ENCODE results near the gene AKT3.

AKT3 gene

GRCh38 chr1:243718022-243718421 lies 132.0 kb downstream of the AKT3 start:
- no peak for DNase-seq
- Histone ChIP-seq H3K4me3 (ENCODE audit: insufficient read depth, low read depth, low read length, poor library complexity, severe bottlenecking) (no peak overlapping the region), H3K4me1 (ENCODE audit: control insufficient read depth, insufficient read depth, low read length, poor library complexity, severe bottlenecking) (no peaks in the 10 kb centered on the region), H3K36me3 (ENCODE audit: control insufficient read depth, insufficient read depth, low read length) (no peaks in the 10 kb centered on the region), H3K9me3 (ENCODE audit: control insufficient read depth, low read length) (no peaks in the 10 kb centered on the region), H3K27ac (ENCODE audit: insufficient read depth, low read length, poor library complexity, severe bottlenecking) (no peak overlapping the region), H3K27me3 (replicated peaks; ENCODE audit: control insufficient read depth, insufficient read depth, low read length, poor library complexity, severe bottlenecking) (no peaks in the 10 kb centered on the region)

- Histone ChIP-seq H3K9me3 (ENCODE audit: control insufficient read depth, low read length) (no peaks in the 10 kb centered on the region), H3K27me3 (replicated peaks; ENCODE audit: control insufficient read depth, insufficient read depth, low read length, poor library complexity, severe bottlenecking) (no peaks in the 10 kb centered on the region), H3K4me3 (ENCODE audit: insufficient read depth, low read depth, low read length, poor library complexity, severe bottlenecking) (no peak overlapping the region), H3K27ac (ENCODE audit: insufficient read depth, low read length, poor library complexity, severe bottlenecking) (no peak overlapping the region), H3K36me3 (ENCODE audit: control insufficient read depth, insufficient read depth, low read length) (no peaks in the 10 kb centered on the region), H3K4me1 (ENCODE audit: control insufficient read depth, insufficient read depth, low read length, poor library complexity, severe bottlenecking) (no peaks in the 10 kb centered on the region)
- no peak for DNase-seq
Observed at GRCh38 chr1:243716906-243717305, 133.1 kb downstream of the AKT3 start.

DNA sequence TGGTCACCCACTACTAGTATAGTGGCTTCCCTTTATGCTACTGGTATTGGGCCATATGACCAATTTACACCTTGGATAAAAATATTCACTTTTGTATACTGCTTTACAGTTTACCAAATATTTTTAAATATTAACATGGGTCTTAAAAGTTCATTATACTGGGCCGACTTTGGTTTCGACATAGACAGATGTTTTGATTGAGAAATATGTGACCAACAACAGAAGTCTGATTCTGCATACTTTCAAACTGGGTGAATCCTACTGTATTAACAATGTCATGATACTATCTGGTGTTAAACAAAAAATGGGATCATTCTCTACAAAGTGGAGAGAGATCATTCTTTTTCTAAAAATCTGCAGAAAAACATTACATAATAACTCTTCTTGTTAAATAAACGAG lies 134.8 kb downstream of the AKT3 start:
- Histone ChIP-seq H3K27ac (ENCODE audit: insufficient read depth, low read length, poor library complexity, severe bottlenecking) (no peak overlapping the region), H3K27me3 (replicated peaks; ENCODE audit: control insufficient read depth, insufficient read depth, low read length, poor library complexity, severe bottlenecking) (no peaks in the 10 kb centered on the region), H3K36me3 (ENCODE audit: control insufficient read depth, insufficient read depth, low read length) (no peaks in the 10 kb centered on the region), H3K4me3 (ENCODE audit: insufficient read depth, low read depth, low read length, poor library complexity, severe bottlenecking) (no peak overlapping the region), H3K4me1 (ENCODE audit: control insufficient read depth, insufficient read depth, low read length, poor library complexity, severe bottlenecking) (no peaks in the 10 kb centered on the region), H3K9me3 (ENCODE audit: control insufficient read depth, low read length) (no peaks in the 10 kb centered on the region)
- no peak for DNase-seq

- Histone ChIP-seq H3K27me3 (replicated peaks; ENCODE audit: control insufficient read depth, insufficient read depth, low read length, poor library complexity, severe bottlenecking) (no peaks in the 10 kb centered on the region), H3K4me1 (ENCODE audit: control insufficient read depth, insufficient read depth, low read length, poor library complexity, severe bottlenecking) (no peaks in the 10 kb centered on the region), H3K9me3 (ENCODE audit: control insufficient read depth, low read length) (no peaks in the 10 kb centered on the region), H3K36me3 (ENCODE audit: control insufficient read depth, insufficient read depth, low read length) (no peaks in the 10 kb centered on the region), H3K27ac (ENCODE audit: insufficient read depth, low read length, poor library complexity, severe bottlenecking) (no peak overlapping the region), H3K4me3 (ENCODE audit: insufficient read depth, low read depth, low read length, poor library complexity, severe bottlenecking) (no peak overlapping the region)
- DNase-seq, result no peak
Observed at GRCh38 chr1:243713470-243714186, 136.4 kb downstream of the AKT3 start.

DNA sequence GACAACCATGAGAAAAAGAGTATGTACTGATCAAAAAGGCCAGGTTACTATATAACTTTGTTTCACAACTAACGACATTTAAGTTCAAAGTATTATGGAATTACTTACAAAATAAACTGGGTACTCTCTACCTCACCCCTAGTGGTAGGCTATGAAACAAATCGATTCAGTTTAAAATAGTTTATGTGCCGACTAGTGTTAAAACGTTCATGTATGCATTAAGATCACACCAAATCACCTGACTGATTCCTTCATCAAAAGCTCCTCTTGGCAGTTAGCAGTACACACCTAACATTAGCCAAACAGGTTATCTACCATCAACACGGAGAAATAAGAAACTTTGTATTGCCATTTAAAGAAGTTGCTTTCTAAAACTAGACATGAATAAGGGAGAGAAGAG lies 137.1 kb downstream of the AKT3 start:
- no peak overlapping the region for H3K27ac ChIP-seq (ENCODE audit: insufficient read depth, low read length, poor library complexity, severe bottlenecking)
- no peak for DNase-seq

DNA sequence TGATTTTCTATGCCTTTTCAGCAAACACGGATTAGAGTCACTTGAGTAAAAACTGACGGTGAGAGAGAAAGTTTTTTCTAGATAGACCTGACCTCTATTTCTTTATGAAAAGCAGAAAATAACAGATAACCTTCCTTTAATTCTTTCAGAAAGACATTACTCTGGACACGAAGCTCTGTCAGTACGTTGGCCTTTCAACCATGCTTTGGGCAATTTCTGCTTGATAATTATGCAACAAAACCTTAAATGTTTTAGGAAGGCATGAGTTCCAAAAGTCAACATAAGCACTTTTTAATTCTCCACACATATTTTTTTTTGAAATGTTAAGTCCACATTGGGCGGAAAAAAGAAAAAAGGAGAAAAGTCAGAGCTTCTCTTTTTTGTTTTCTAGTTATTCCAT lies 137.8 kb downstream of the AKT3 start:
- Histone ChIP-seq H3K27ac (ENCODE audit: insufficient read depth, low read length, poor library complexity, severe bottlenecking) (no peak overlapping the region), H3K9me3 (ENCODE audit: control insufficient read depth, low read length) (no peaks in the 10 kb centered on the region), H3K36me3 (ENCODE audit: control insufficient read depth, insufficient read depth, low read length) (no peaks in the 10 kb centered on the region)

More for the DNA sequence above, 137.1 kb downstream of the AKT3 start:
- H3K4me3 ChIP-seq (ENCODE audit: insufficient read depth, low read depth, low read length, poor library complexity, severe bottlenecking), result no peak overlapping the region
- no peaks in the 10 kb centered on the region for H3K27me3 ChIP-seq (replicated peaks; ENCODE audit: control insufficient read depth, insufficient read depth, low read length, poor library complexity, severe bottlenecking)
- H3K9me3 ChIP-seq (ENCODE audit: control insufficient read depth, low read length), result no peaks in the 10 kb centered on the region
- no peaks in the 10 kb centered on the region for H3K36me3 ChIP-seq (ENCODE audit: control insufficient read depth, insufficient read depth, low read length)
- no peaks in the 10 kb centered on the region for H3K4me1 ChIP-seq (ENCODE audit: control insufficient read depth, insufficient read depth, low read length, poor library complexity, severe bottlenecking)

DNA sequence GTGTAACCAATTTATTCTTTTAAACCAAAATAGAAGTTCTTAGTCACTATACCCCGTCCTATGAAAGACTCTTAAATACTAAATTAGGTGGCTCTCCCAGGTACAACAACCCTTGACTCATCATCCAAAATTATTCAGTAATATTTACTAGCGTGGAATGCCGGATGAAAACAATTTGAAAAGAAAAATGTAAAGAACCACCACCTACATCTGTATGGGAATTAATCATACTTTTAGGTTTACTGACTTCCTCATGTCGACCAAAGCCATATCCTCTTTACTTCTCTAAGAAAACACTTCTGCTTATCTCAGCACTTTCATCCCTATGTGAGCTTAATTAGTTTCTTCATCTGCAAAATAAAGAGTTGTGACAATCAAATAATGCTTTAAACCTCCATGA lies 139.6 kb downstream of the AKT3 start:
- Histone ChIP-seq H3K4me3 (ENCODE audit: insufficient read depth, low read depth, low read length, poor library complexity, severe bottlenecking) (no peak overlapping the region), H3K27me3 (replicated peaks; ENCODE audit: control insufficient read depth, insufficient read depth, low read length, poor library complexity, severe bottlenecking) (no peaks in the 10 kb centered on the region), H3K4me1 (ENCODE audit: control insufficient read depth, insufficient read depth, low read length, poor library complexity, severe bottlenecking) (no peaks in the 10 kb centered on the region), H3K9me3 (ENCODE audit: control insufficient read depth, low read length) (no peaks in the 10 kb centered on the region), H3K36me3 (ENCODE audit: control insufficient read depth, insufficient read depth, low read length) (no peaks in the 10 kb centered on the region), H3K27ac (ENCODE audit: insufficient read depth, low read length, poor library complexity, severe bottlenecking) (no peak overlapping the region)
- no peak for DNase-seq

More for the DNA sequence above, 137.8 kb downstream of the AKT3 start:
- no peaks in the 10 kb centered on the region for H3K4me1 ChIP-seq (ENCODE audit: control insufficient read depth, insufficient read depth, low read length, poor library complexity, severe bottlenecking)
- DNase-seq, result no peak
- H3K4me3 ChIP-seq (ENCODE audit: insufficient read depth, low read depth, low read length, poor library complexity, severe bottlenecking), result no peak overlapping the region
- H3K27me3 ChIP-seq (replicated peaks; ENCODE audit: control insufficient read depth, insufficient read depth, low read length, poor library complexity, severe bottlenecking), result no peaks in the 10 kb centered on the region

- no peaks in the 10 kb centered on the region for H3K9me3 ChIP-seq (ENCODE audit: control insufficient read depth, low read length)
- no peaks in the 10 kb centered on the region for H3K4me1 ChIP-seq (ENCODE audit: control insufficient read depth, insufficient read depth, low read length, poor library complexity, severe bottlenecking)
- H3K27me3 ChIP-seq (replicated peaks; ENCODE audit: control insufficient read depth, insufficient read depth, low read length, poor library complexity, severe bottlenecking), result no peaks in the 10 kb centered on the region
- no peak for DNase-seq
- no peak overlapping the region for H3K27ac ChIP-seq (ENCODE audit: insufficient read depth, low read length, poor library complexity, severe bottlenecking)
- H3K4me3 ChIP-seq (ENCODE audit: insufficient read depth, low read depth, low read length, poor library complexity, severe bottlenecking), result no peak overlapping the region
- H3K36me3 ChIP-seq (ENCODE audit: control insufficient read depth, insufficient read depth, low read length), result no peaks in the 10 kb centered on the region
Observed at GRCh38 chr1:243708210-243708609, 141.8 kb downstream of the AKT3 start.

DNA sequence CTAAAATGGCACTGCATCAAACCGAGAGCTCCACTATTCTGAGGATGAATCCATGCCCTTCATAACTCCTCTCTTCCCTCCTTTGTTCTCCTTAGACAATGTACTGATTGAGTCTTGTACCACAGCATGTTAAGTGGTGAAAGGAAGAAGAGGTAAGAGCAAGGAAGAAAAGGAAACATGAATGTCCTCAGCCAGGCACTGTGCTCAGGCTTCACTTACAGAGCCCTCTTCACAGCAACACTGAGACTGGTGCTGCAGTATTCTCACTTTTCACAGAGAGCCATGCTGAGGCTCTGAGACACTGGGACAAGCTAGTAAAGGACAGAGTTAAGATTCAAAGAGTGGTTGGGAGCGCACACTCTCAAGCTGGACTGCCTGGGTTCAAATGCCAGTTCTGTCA lies 143.5 kb downstream of the AKT3 start:
- Histone ChIP-seq H3K9me3 (ENCODE audit: control insufficient read depth, low read length) (no peaks in the 10 kb centered on the region), H3K4me3 (ENCODE audit: insufficient read depth, low read depth, low read length, poor library complexity, severe bottlenecking) (no peak overlapping the region), H3K36me3 (ENCODE audit: control insufficient read depth, insufficient read depth, low read length) (no peaks in the 10 kb centered on the region), H3K27ac (ENCODE audit: insufficient read depth, low read length, poor library complexity, severe bottlenecking) (no peak overlapping the region), H3K27me3 (replicated peaks; ENCODE audit: control insufficient read depth, insufficient read depth, low read length, poor library complexity, severe bottlenecking) (no peaks in the 10 kb centered on the region), H3K4me1 (ENCODE audit: control insufficient read depth, insufficient read depth, low read length, poor library complexity, severe bottlenecking) (no peaks in the 10 kb centered on the region)
- DNase-seq, result no peak

DNA sequence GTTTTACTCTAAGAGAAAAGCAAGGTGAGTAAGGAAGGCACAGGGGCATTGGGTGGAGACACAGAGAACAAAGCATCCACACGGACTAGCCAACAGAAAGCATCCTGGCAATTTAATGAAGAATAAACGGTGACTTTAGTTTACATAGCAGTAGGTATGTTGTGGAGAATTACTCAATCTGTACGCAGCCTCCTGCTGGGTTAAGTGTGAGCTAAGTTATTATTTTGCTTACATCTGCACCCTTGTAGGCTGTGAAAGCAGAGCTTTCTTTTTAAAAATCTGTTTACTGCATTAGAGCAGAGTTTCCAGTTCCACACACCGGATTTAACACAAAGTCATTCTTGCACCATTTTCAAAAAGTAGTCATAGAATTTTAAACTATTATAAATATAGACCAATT lies 144.5 kb downstream of the AKT3 start:
- H3K4me1 ChIP-seq (ENCODE audit: control insufficient read depth, insufficient read depth, low read length, poor library complexity, severe bottlenecking), result no peaks in the 10 kb centered on the region
- DNase-seq, result no peak
- H3K36me3 ChIP-seq (ENCODE audit: control insufficient read depth, insufficient read depth, low read length), result no peaks in the 10 kb centered on the region
- no peak overlapping the region for H3K27ac ChIP-seq (ENCODE audit: insufficient read depth, low read length, poor library complexity, severe bottlenecking)
- no peaks in the 10 kb centered on the region for H3K9me3 ChIP-seq (ENCODE audit: control insufficient read depth, low read length)
- no peaks in the 10 kb centered on the region for H3K27me3 ChIP-seq (replicated peaks; ENCODE audit: control insufficient read depth, insufficient read depth, low read length, poor library complexity, severe bottlenecking)
- H3K4me3 ChIP-seq (ENCODE audit: insufficient read depth, low read depth, low read length, poor library complexity, severe bottlenecking), result no peak overlapping the region

All from effector memory CD4-positive, alpha-beta T cell (primary cell).